ENCODE data around the gene NKX6-1.

- TF ChIP-seq EZH2 (optimal IDR thresholded peaks at IDR 0.05; ENCODE audit: low read depth, low read length) (no peak), CTCF (IDR thresholded peaks at IDR 0.05; ENCODE audit: low read length) (no peak)
Observed at GRCh38 chr4:84455697-84456096, 43.4 kb downstream of the NKX6-1 start.
